GM21526 (cell line): ENCODE data around the gene CLASP1.
"Not testable (repeated sequence)": the region's sequence is repeated elsewhere in the genome, so short reads cannot be mapped to it uniquely, and the experiment has no call there.

ENCODE experiments used
- ATAC-seq: cut with Tn5 transposase; IDR thresholded peaks from one replicate; pipeline ENCODE4 v1.9.1; 2021; ENCODE audit warnings: moderate library complexity; ENCODE audit not compliant: unreplicated experiment, low FRiP score

CLASP1 gene

DNA sequence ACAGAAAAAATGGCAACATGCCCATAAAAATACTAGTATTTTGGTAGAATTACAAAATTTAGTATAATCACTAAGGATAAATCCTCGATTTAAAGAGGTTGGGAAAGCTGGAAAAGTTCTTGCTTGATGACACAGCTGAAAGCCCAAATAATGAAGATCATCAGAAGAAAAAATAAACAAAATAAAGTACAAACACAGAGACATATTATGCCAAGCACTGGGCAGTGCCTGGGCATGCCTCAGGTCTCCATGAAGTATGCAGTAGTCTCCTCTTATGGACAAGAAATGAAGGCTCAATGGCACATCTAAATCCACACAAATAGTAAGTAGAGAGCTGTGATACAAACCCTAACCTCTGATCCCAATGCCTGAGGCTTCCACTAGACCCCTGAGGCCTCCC lies 60.9 kb downstream of the CLASP1 start:
- ATAC-seq, result no peak

GRCh38 chr2:121587131-121587530 lies 62.1 kb downstream of the CLASP1 start:
- no peak for ATAC-seq

DNA sequence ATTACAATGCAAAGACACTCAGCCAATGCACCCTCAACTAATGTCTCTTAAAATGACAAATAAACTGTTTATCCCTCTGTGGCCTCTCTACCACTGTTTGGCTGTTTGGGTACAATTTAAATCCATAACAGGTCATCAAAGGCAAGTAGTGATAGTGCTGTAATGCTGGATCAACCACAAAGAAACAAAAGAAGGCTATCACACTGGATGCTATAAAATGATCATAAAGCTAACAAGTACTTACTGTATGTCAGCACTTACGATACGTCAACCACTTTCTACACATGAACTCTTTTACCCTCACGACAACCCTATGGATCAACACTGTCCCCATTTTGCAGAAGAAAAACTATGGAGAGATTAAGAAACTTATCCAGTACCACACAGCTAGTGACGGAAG lies 64.5 kb downstream of the CLASP1 start:
- ATAC-seq, result no peak

- no peak for ATAC-seq
Observed at GRCh38 chr2:121583555-121583954, 65.7 kb downstream of the CLASP1 start.

DNA sequence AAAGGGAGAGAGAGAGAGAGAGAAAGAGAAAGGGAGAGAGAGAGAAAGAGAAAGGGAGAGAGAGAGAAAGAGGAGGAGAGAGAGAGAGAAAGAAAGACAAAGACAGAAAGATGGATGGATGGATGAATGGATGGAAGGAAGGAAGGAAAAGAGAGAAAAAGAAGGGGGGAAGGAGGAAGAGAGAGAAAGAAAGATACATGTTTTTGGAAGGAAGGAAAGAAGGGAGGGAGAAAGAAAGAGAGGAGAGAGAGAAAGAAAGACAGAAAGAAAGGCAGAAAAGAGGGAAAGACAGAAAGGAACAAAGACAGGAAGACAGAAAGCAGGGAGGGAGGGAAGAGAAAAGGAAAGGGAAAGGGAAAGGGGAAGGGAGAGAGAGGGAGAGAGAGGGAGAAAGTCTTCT lies 67.0 kb downstream of the CLASP1 start:
- ATAC-seq, result no peak

- ATAC-seq, result no peak
Observed at GRCh38 chr2:121579309-121579708, 70.0 kb downstream of the CLASP1 start.

- no peak for ATAC-seq
Observed at GRCh38 chr2:121577381-121577780, 71.9 kb downstream of the CLASP1 start.

DNA sequence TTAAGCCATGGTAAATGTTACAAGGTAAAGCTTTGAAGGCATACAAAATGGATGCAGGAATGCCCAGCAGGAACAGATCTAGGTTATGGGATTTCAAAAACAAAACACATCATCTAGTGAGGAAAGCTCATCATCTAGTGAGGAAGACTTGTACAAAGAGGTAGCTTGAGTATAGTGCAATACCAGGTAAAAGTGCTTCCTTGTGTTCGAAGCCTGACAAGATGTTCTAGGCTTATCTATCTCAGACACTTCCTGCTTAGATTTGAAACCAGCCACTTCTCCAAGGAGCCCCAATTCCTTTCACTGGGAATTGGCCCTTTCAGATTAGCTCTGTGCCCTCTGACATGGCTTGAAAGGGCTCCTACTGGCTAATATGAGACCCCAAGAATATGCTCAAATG lies 73.0 kb downstream of the CLASP1 start:
- ATAC-seq, result no peak

GRCh38 chr2:121575800-121576199 lies 73.5 kb downstream of the CLASP1 start:
- ATAC-seq, result no peak

GRCh38 chr2:121570667-121571055 lies 78.6 kb downstream of the CLASP1 start:
- ATAC-seq, result no peak

GRCh38 chr2:121570036-121570666 lies 79.1 kb downstream of the CLASP1 start:
- ATAC-seq, result no peak

- ATAC-seq, result no peak
Observed at GRCh38 chr2:121567957-121568409, 81.3 kb downstream of the CLASP1 start.

GRCh38 chr2:121567452-121567851 lies 81.8 kb downstream of the CLASP1 start:
- no peak for ATAC-seq

GRCh38 chr2:121565389-121566250 lies 83.6 kb downstream of the CLASP1 start:
- ATAC-seq, result no peak

DNA sequence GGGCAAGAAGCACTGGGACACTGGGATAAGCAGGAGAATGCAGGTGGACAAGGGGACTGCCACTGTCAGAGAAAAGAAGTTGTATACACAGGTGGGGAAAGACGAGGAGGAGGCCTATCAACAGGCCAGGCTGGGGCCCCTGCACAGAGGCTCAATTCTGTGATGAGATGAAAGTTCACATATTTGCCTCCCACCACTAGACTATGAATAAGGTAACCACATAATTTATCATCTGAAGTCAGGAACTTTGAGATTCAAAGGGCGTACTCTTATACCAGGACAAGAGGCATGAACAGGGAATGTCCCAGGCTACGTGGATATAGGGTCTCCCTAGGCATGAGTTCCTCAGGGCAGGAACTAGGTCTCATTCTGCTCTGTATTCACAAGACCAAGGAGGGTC lies 84.4 kb downstream of the CLASP1 start:
- ATAC-seq, result no peak

DNA sequence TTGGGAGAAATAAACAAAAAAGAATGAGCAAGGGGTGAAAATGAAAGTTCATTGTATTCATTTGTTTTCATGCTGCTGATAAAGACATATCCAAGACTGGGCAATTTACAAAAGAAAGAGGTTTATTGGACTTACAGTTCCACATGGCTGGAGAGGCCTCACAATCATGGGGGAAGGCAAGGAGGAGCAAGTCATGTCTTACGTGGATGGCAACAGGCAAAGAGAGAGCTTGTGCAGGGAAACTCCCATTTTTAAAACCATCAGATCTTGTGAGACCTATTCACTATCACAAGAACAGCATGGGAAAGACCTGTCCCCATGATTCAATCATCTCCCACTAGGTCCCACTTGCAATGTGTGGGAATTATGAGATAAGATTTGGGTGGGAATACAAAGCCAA lies 85.5 kb downstream of the CLASP1 start:
- ATAC-seq, result not testable (repeated sequence)

DNA sequence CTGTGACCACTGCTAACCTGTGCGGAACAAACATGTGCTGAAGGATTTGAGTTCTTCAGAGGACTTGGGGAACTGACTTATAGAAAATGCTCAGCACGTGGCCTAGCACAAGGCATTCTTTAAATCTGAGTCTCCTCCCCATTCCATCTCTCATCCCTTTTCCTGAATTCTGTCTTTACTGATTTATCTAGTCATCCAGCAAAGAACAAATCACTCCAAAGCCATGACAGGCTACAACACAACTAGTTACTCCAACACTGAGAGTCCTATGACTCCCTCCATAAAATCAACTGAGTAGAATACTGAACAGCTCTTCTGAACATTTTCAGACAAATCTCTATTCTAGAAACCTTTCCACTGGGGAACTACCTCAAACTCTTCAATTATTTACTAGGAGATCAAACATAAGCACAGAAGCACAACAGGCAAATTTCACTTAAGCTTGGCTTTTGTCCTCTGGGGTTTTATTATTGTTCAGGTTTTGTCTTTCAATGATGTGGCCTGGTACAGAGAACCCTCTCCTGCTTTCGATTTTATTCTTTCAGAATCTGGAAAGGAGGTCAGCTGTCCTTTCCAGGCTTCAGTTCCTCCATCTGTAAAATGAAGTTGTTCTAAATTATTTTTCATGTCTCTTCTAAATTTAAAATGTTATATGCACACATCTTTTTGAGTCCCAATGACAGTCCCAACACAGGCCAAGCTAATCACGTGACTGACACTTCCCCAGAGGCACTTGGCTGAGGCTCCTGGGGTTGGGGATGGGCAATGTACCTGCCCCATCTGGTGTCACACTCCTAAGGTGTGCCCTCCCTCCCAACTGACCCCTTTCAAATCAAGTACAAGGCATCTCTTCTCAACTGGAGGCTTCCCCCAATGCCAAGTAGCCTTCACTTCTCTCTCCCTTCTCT lies 86.7 kb downstream of the CLASP1 start:
- ATAC-seq, result no peak

DNA sequence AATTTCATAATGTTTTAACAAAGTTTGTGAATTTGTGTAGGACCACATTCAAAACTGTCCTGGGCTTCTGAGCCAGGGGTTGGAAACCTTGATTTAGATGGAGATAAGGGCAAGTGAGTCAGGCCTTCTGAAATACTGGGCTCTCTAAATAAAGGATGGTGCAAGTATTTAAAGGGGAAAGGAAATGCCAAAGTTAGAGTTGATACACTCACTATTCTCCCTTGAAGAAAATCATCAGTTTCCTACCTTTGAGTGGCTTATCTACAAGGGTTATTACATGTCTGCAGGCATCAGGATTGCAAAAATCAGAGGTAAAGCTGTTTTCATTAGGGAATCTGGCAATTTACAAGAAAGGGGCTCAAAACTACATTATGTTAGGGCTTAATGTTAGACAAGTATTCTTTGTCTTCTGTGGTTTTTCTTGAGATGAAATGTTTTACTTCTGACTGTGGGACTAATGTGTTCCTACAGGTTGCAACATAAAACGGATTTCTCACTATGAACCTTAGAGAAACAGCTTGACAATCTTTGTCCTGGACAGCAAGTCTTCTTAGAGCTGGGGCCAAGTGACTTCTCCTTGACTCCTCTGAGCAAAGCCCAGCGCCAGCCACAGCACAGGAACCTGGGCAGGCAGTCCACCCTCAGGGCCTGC lies 87.5 kb downstream of the CLASP1 start:
- ATAC-seq, result no peak

DNA sequence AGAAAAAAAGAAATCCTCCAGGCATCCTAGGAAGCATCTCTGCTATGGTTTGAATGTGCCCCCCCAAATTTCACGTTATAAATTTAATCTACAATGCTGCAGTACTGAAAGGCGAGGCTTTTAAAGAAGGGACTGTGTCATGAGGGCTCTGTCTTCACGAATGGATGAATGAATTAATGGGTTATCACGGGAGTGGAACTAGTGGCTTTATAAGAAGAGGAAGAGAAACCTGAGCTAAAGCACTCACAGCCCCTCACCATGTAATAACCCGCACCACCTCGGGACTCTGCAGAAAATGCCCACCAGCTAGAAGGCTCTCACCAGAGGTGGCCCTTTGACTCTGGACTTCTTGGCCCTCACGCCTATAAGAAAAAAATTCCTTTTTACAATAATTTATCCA lies 90.9 kb downstream of the CLASP1 start:
- peak; percentile 52 for ATAC-seq

DNA sequence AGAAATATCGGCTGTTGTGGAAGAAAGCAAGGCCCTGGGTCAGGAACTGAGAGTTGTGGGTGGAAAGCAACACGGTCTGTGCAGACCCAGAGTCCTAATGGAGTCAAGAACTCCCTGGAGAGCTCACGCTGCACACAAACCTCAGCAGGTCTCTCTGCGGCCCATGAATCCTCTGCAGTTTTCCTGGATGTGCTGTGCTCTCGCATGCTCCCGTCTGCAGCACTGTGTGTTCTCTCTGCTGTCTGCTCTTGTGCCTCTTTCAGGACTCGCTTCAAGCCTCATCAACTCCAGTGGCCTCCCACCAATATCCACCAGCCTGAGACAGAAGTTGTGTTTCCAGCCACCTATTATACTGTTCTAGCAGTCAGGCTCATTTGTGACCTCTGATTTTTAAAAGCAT lies 94.3 kb downstream of the CLASP1 start:
- ATAC-seq, result no peak
